A673 (cell line): ENCODE results near the gene WDPCP. TPM values are rescaled to one million over a fixed set of nuclear protein-coding genes. Genes with fewer than 3 reads are reported as not detected.
"Not testable (repeated sequence)": the region's sequence is repeated elsewhere in the genome, so short reads cannot be mapped to it uniquely, and the experiment has no call there.

ENCODE experiments used
- BruUV-seq: library from RNA; stranded (reverse); fragments of 400-500 nt; replicated peaks from 2 replicates; lab custom pipeline; 2021; lab: Mats Ljungman, UMichigan
- CTCF ChIA-PET: fragments of 300-600 bp; sonication (Branson Sonifier 250); formaldehyde crosslinking; loops from one replicate; lab custom pipeline; 2022; ENCODE audit warnings: antibody characterized with exemption; lab: Charles Lee
- POLR2A ChIA-PET: fragments of 300-600 bp; sonication (Branson Sonifier 250); formaldehyde crosslinking; loops from one replicate; lab custom pipeline; 2022; ENCODE audit warnings: antibody characterized with exemption; ENCODE audit not compliant: low non-redundant PET; lab: Charles Lee
- DNase-seq: peaks from one replicate; pipeline ENCODE4 v3.0.0-alpha.2; 2015; ENCODE audit warnings: low spot score
- H3K27ac ChIP-seq: fragments of 200-600 bp; sonication (generic); 2 replicates; pipeline ENCODE4 v1.5.1; 2016; ENCODE audit warnings: mixed run types, low read depth, mild to moderate bottlenecking, mixed read lengths, antibody characterized with exemption, low read length; ENCODE audit not compliant: poor library complexity, severe bottlenecking
- H3K27me3 ChIP-seq: fragments of 200-600 bp; sonication (generic); replicated peaks from 2 replicates; pipeline ENCODE4 v1.6.1; 2017; ENCODE audit warnings: mixed run types, low read depth, mild to moderate bottlenecking, mixed read lengths, antibody characterized with exemption, low read length; ENCODE audit not compliant: insufficient read depth, poor library complexity
- H3K36me3 ChIP-seq: fragments of 200-600 bp; sonication (generic); 2 replicates; pipeline ENCODE4 v1.6.1; 2016; ENCODE audit warnings: mixed run types, mild to moderate bottlenecking, mixed read lengths, antibody characterized with exemption, low read length; ENCODE audit not compliant: insufficient read depth, poor library complexity, severe bottlenecking
- H3K4me1 ChIP-seq: fragments of 200-600 bp; sonication (generic); 2 replicates; pipeline ENCODE4 v1.6.1; 2017; ENCODE audit warnings: mixed run types, mild to moderate bottlenecking, mixed read lengths, antibody characterized with exemption, low read length; ENCODE audit not compliant: insufficient read depth, poor library complexity, severe bottlenecking
- H3K4me3 ChIP-seq: fragments of 200-600 bp; sonication (generic); 2 replicates; pipeline ENCODE4 v1.5.1; 2016; ENCODE audit warnings: low read depth, mixed run types, mild to moderate bottlenecking, mixed read lengths, low read length; ENCODE audit not compliant: poor library complexity, severe bottlenecking
- H3K9me3 ChIP-seq: fragments of 200-600 bp; sonication (generic); 2 replicates; pipeline ENCODE4 v1.6.1; 2016; ENCODE audit warnings: mixed run types, low read depth, mild to moderate bottlenecking, mixed read lengths, antibody characterized with exemption, low read length; ENCODE audit not compliant: poor library complexity, severe bottlenecking
- EZH2 ChIP-seq: fragments of 200-600 bp; sonication (generic); IDR thresholded peaks from 2 replicates; pipeline ENCODE4 v1.6.1; 2017; ENCODE audit warnings: borderline replicate concordance, low read depth, mild to moderate bottlenecking, mixed read lengths, antibody characterized with exemption, low read length; ENCODE audit not compliant: poor library complexity, severe bottlenecking
- intact Hi-C: fragments of 100-400 bp; cut with micrococcal nuclease; formaldehyde crosslinking; loops from one replicate; pipeline ENCODE4 v1.10.0; 2022; ENCODE audit not compliant: unreplicated experiment
- total RNA-seq: library from RNA; stranded (reverse); gene quantifications from 2 replicates; pipeline ENCODE4 v1.2.3, GENCODE V29; 2021
- TF ChIP-seq, protein P1 (sequence below): fragments of 300-800, 200-600 bp; sonication (generic); conservative IDR thresholded peaks from 2 replicates; pipeline ENCODE4 v1.5.1; 2017; ENCODE audit warnings: low read depth, mild to moderate bottlenecking, antibody characterized with exemption, low read length, moderate library complexity, mixed read lengths

WDPCP gene
- total RNA-seq, 1 experiment from 2014 or later: 7.9 TPM

DNA sequence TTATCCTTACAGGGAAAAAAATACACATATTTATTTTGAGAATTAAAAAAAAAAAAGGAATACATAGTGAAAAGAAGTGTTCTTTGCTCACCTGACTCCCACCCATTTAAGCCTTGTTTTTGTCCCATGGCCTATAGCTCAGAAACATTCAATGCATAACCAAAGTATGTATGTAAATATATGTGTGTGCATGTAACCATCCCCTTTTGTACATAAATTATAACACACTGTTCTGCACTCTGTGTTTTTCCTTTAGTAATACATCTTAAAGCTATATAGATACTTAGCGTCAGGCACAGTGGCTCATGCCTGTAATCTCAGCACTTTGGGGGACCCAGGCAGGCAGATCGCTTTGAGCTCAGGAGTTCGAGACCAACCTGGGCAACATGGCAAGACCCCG lies 22.2 kb upstream of the WDPCP start:
- Histone ChIP-seq H3K27me3 (no peaks in the 10 kb centered on the region), H3K36me3 (peaks cover 19% of the 10 kb centered on the region), H3K9me3 (no peaks in the 10 kb centered on the region), H3K4me1 (no peaks in the 10 kb centered on the region), H3K27ac (no peak overlapping the region), H3K4me3 (no peak overlapping the region)
- TF ChIP-seq, protein P1, sequence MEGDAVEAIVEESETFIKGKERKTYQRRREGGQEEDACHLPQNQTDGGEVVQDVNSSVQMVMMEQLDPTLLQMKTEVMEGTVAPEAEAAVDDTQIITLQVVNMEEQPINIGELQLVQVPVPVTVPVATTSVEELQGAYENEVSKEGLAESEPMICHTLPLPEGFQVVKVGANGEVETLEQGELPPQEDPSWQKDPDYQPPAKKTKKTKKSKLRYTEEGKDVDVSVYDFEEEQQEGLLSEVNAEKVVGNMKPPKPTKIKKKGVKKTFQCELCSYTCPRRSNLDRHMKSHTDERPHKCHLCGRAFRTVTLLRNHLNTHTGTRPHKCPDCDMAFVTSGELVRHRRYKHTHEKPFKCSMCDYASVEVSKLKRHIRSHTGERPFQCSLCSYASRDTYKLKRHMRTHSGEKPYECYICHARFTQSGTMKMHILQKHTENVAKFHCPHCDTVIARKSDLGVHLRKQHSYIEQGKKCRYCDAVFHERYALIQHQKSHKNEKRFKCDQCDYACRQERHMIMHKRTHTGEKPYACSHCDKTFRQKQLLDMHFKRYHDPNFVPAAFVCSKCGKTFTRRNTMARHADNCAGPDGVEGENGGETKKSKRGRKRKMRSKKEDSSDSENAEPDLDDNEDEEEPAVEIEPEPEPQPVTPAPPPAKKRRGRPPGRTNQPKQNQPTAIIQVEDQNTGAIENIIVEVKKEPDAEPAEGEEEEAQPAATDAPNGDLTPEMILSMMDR: no peak
- TF ChIP-seq EZH2: no peak
- intact Hi-C loops: no loop called here
- no peak for DNase-seq
- ChIA-PET CTCF (no interaction called here), POLR2A (no interaction called here)
- BruUV-seq: no TSS peak

DNA sequence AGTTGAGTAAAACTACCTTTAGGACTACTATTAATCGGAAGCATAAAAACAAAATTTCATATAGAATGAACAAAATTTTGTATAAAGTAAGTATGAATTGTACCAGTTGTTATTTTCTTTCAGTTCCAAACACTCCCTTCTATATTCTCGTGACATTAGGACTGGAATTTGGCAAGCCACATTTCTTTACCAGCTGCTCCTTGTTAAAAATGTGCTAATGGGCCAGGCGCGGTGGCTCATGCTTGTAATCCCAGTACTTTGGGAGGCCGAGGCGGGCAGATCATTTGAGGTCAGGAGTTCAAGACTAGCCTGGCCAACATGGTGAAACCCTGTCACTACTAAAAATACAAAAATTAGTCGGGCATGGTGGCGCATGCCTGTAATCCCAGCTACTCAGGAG lies 20.6 kb upstream of the WDPCP start:
- H3K4me3 ChIP-seq, H3K4me1 ChIP-seq, H3K27ac ChIP-seq, BruUV-seq, DNase-seq, CTCF ChIA-PET, H3K9me3 ChIP-seq, POLR2A ChIA-PET, H3K27me3 ChIP-seq, intact Hi-C loops: not testable (repeated sequence)
- peaks cover 36% of the 10 kb centered on the region for H3K36me3 ChIP-seq

DNA sequence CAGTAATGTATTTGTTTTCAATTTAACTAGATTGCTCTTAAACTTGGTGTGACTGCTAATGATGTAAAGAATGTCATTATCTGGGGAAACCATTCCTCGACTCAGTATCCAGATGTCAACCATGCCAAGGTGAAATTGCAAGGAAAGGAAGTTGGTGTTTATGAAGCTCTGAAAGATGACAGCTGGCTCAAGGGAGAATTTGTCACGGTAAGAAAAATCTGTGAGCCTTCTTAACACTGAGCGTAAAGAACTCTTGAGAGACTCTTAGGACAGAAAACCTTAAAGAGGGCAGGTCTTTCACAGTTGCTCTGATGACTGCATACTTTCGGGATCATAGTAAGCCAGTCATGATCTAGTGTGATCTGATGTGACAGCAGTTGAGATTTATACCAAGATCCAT lies 16.4 kb upstream of the WDPCP start:
- Histone ChIP-seq H3K9me3 (no peaks in the 10 kb centered on the region), H3K27me3 (no peaks in the 10 kb centered on the region), H3K4me3 (no peak overlapping the region), H3K36me3 (peaks cover 59% of the 10 kb centered on the region), H3K4me1 (no peaks in the 10 kb centered on the region), H3K27ac (no peak overlapping the region)
- POLR2A ChIA-PET: no interaction called here
- no peak for DNase-seq
- CTCF ChIA-PET: no interaction called here
- TF ChIP-seq, protein P1: no peak
- no peak for TF ChIP-seq EZH2
- no TSS peak for BruUV-seq
- intact Hi-C loops: no loop called here

DNA sequence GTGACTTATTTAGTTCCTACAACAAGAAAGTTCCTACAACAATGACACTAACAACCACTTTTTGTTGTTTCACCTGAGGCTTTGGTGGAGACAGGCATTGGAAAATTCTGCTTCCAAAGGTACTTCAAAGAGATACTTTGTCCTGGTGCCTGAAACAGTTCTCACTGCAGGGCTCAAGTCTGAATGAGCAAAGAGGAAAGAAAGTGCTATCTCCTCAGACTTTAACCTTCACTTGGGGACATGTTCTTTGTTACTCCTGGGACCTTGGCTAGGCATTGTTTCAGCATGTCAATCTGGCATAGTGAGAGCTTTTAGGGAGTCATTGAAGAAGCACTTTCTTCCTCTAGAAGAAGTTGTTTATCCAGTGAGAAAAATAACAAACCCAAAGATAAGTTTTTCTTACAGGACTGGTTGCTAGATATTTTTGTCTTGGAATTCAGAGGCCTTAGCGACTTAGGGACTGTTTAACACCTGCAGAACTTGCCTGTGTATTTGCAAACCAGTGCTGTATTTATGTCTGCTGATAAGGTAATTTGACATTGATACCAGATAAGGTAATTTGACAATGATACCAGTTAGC lies 12.7 kb upstream of the WDPCP start:
- no peak for DNase-seq
- Histone ChIP-seq H3K4me3 (no peak overlapping the region), H3K9me3 (no peaks in the 10 kb centered on the region), H3K27me3 (no peaks in the 10 kb centered on the region), H3K27ac (no peak overlapping the region), H3K36me3 (peaks cover 50% of the 10 kb centered on the region), H3K4me1 (no peaks in the 10 kb centered on the region)
- intact Hi-C loops: no loop called here
- CTCF ChIA-PET: no interaction called here
- POLR2A ChIA-PET: no interaction called here
- no TSS peak for BruUV-seq
- TF ChIP-seq EZH2: no peak
- TF ChIP-seq, protein P1: no peak
